GM12875 (cell line): ENCODE measurements around the gene C1orf146.

Source experiments
- H3K4me3 ChIP-seq: one replicate; pipeline ENCODE4 v1.5.1; 2011; ENCODE audit warnings: low read depth, low read length, control low read depth
- CTCF ChIP-seq: IDR thresholded peaks from 2 replicates; pipeline ENCODE4 v1.5.1; 2011; ENCODE audit warnings: low read depth, mild to moderate bottlenecking, control low read depth, inconsistent platforms, low read length, moderate library complexity, borderline replicate concordance; ENCODE audit not compliant: insufficient read depth

Gene C1orf146

GRCh38 chr1:92191726-92192125 is 26.0 kb upstream of the C1orf146 start:
- H3K4me3 ChIP-seq, result no peak overlapping the region
- TF ChIP-seq CTCF, result no peak

- H3K4me3 ChIP-seq, result no peak overlapping the region
- TF ChIP-seq CTCF, result no peak
Measured at GRCh38 chr1:92192246-92192645, 25.5 kb upstream of the C1orf146 start.

GRCh38 chr1:92194511-92194910 is 23.2 kb upstream of the C1orf146 start:
- no peak for TF ChIP-seq CTCF
- H3K4me3 ChIP-seq, result no peak overlapping the region

DNA sequence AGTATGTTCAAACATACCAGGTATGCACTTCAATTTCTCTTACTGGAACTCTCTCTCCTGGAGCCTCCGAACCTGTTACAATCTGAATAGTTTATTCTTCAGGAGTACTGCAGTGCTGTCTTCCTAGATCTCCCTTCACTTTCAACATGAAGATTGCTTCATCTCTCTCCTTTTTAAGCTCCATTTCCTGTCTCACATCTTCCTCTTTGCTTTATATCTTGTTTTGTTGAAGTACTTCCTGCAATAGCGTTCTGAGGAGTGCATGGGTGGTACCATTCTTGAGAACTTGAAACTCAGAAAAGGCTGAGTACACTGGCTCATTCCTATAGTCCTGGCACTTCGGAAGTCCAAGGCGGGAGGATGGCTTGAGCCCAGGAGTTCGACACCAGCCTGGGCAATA is 15.7 kb upstream of the C1orf146 start:
- TF ChIP-seq CTCF, result no peak
- no peak overlapping the region for H3K4me3 ChIP-seq

- H3K4me3 ChIP-seq, result no peak overlapping the region
- TF ChIP-seq CTCF, result no peak
Measured at GRCh38 chr1:92203105-92203504, 14.6 kb upstream of the C1orf146 start.

DNA sequence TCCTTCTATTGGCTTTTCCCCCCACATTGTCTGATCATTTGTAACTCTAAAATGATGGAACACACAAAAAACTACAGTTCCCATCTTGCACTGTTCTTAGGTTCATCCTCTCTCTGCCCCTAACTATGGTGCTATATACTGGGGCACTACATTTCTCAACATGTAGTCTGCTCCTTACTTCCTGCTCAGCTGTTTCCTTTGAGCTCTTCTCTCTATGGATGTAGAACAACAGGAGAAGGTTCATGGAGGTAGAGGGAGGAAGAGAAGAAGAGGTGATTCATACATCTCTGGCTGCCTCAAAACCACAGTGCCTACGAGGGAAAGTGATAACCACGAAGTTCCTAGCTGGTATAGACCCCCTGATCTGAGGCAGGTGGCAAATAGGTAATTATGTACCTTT is 7.0 kb upstream of the C1orf146 start:
- no peak for TF ChIP-seq CTCF
- no peak overlapping the region for H3K4me3 ChIP-seq

DNA sequence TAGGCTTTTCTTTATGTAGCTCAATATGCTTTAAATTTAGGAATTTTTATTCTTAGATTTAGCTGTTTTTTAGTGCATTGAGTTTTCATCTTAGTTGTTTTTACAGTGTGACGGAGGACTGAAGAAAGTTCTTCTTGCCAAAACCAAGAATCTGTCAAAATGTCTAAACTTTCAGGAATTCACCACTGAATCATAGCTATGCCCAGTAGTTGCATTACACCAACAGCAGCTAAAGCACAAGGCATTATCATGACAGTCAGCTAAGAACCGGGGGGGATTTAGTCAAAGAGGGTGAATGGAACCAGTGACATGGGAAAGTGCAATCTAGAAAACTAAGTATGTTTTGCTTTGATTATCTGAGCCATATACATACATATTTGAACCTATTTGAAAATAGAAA is 6.5 kb upstream of the C1orf146 start:
- no peak for TF ChIP-seq CTCF
- no peak overlapping the region for H3K4me3 ChIP-seq
